ENCODE results near the gene UBE2R2. TPM values are rescaled to one million over a fixed set of nuclear protein-coding genes. Genes with fewer than 3 reads are reported as not detected.

Gene UBE2R2
- total and polyA plus RNA-seq, 2 donors (not counting 3 experiments of a cell fraction or from before 2014, with no cell fraction given), result 23.9 to 54.3 TPM

GRCh38 chr9:33939924-33940874 lies 123.2 kb downstream of the UBE2R2 start:
- POLR2A ChIA-PET, result no interaction called here
- Histone ChIP-seq H3K4me3 (replicated peaks in 1 of 3; ENCODE audit: insufficient read depth in 1 of 3, low read depth in 1 of 3, low read length in 3 of 3) (no peak overlapping the region), H3K9ac (replicated peaks; ENCODE audit: extremely low read depth, insufficient read depth, low read length) (no peak overlapping the region), H3K9me3 (replicated peaks; ENCODE audit: control insufficient read depth, insufficient read depth, low read length) (no peaks in the 10 kb centered on the region), H3K36me3 (ENCODE audit: control insufficient read depth in 2 of 2, extremely low read depth in 1 of 2, insufficient read depth in 2 of 2, low read length in 2 of 2) (peaks cover 11 to 33% of the 10 kb centered on the region in 2 experiments), H3K27ac (ENCODE audit: insufficient read depth, low read depth, low read length) (no peak overlapping the region), H3K27me3 (ENCODE audit: control insufficient read depth in 2 of 2, insufficient read depth in 2 of 2, low read length in 2 of 2) (no peaks in the 10 kb centered on the region), H3K4me1 (ENCODE audit: control insufficient read depth, extremely low read depth, insufficient read depth, low read length) (peaks cover 8% of the 10 kb centered on the region), H3K9me1 (replicated peaks; ENCODE audit: control insufficient read depth, extremely low read depth, insufficient read depth, low read length) (no peaks in the 10 kb centered on the region), H3K4me2 (ENCODE audit: insufficient read depth, low read length) (no peak overlapping the region), H2AFZ (ENCODE audit: low read depth, low read length) (no peak overlapping the region), H3K79me2 (ENCODE audit: control insufficient read depth, insufficient read depth, low read length) (peaks cover 3% of the 10 kb centered on the region), H4K20me1 (replicated peaks; ENCODE audit: control insufficient read depth, extremely low read depth, insufficient read depth, low read length) (no peaks in the 10 kb centered on the region)
- no TSS peak for BruUV-seq (replicated peaks)
- intact Hi-C loops (cut with micrococcal nuclease) (no loop called here), dilution Hi-C loops (cut with MboI; ENCODE audit: extremely low pct_ligation_motif_present, low sequenced_read_pairs) (no loop called here)
- CTCF ChIA-PET, result no interaction called here
- DNase-seq (ENCODE audit: low read depth, low spot score), result no peak
- TF ChIP-seq POLR2A (IDR thresholded peaks at IDR 0.05; ENCODE audit: low read depth, low read length) (no peak), JUN (IDR thresholded peaks at IDR 0.05; ENCODE audit: borderline replicate concordance, insufficient read depth, insufficient read length, low read depth) (no peak), FOS (IDR thresholded peaks at IDR 0.05; ENCODE audit: borderline replicate concordance, insufficient read depth, low read length) (no peak), MAX (IDR thresholded peaks at IDR 0.05; ENCODE audit: insufficient read depth, insufficient read length) (no peak), GATA2 (IDR thresholded peaks at IDR 0.05; ENCODE audit: insufficient read depth, insufficient read length, low read depth, low read length) (no peak), POLR2AphosphoS5 (IDR thresholded peaks at IDR 0.05; ENCODE audit: insufficient read depth, low read depth, low read length) (no peak), MYC (IDR thresholded peaks at IDR 0.05; ENCODE audit: low read depth, low read length) (no peak), CTCF (IDR thresholded peaks at IDR 0.05; ENCODE audit: extremely low read depth in 1 of 2, insufficient read depth in 1 of 2, low read depth in 1 of 2, low read length in 2 of 2) (no peak), EZH2 (IDR thresholded peaks at IDR 0.05; ENCODE audit: borderline replicate concordance, low read depth, low read length, severe bottlenecking) (no peak)
- FAIRE-seq, result no peak
